CD4-positive, alpha-beta T cell treated with Interferon alpha-2 for 1 hour (primary cell): ENCODE data around the gene PDLIM7.
A peak's percentile ranks its signal among the peaks of the same experiment; 100 is the strongest.
"Not testable (repeated sequence)": the region's sequence is repeated elsewhere in the genome, so short reads cannot be mapped to it uniquely, and the experiment has no call there.

ENCODE experiments used
- DNase-seq, 2 donors: peaks; one replicate each; pipeline ENCODE4 v3.0.0-alpha.2; 2020 to 2022

The PDLIM7 gene

GRCh38 chr5:177490311-177490991 is 7.0 kb downstream of the PDLIM7 start:
- DNase-seq: no peak

- DNase-seq: no peak
Measured at GRCh38 chr5:177489119-177489716, 8.2 kb downstream of the PDLIM7 start.

- DNase-seq: no peak
Measured at GRCh38 chr5:177487975-177488374, 9.4 kb downstream of the PDLIM7 start.

GRCh38 chr5:177487144-177487543 is 10.3 kb downstream of the PDLIM7 start:
- DNase-seq: no peak

GRCh38 chr5:177486256-177486655 is 11.1 kb downstream of the PDLIM7 start:
- no peak for DNase-seq

- not testable (repeated sequence) for DNase-seq
Measured at GRCh38 chr5:177485753-177486152, 11.7 kb downstream of the PDLIM7 start.

GRCh38 chr5:177484902-177485549 is 12.4 kb downstream of the PDLIM7 start:
- DNase-seq: no peak

- DNase-seq: no peak
Measured at GRCh38 chr5:177483994-177484901, 13.2 kb downstream of the PDLIM7 start.

- no peak for DNase-seq
Measured at GRCh38 chr5:177483042-177483441, 14.4 kb downstream of the PDLIM7 start.

- no peak for DNase-seq
Measured at GRCh38 chr5:177482359-177482795, 15.0 kb downstream of the PDLIM7 start.

- no peak for DNase-seq
Measured at GRCh38 chr5:177479774-177480173, 17.6 kb downstream of the PDLIM7 start.

- DNase-seq: peak in 1 of 2 donors; percentile 42
Measured at GRCh38 chr5:177478711-177479646, 18.4 kb downstream of the PDLIM7 start.

GRCh38 chr5:177477701-177478477 is 19.5 kb downstream of the PDLIM7 start:
- DNase-seq: no peak

- no peak for DNase-seq
Measured at GRCh38 chr5:177476531-177477233, 20.7 kb downstream of the PDLIM7 start.

GRCh38 chr5:177475563-177476427 is 21.6 kb downstream of the PDLIM7 start:
- no peak for DNase-seq

GRCh38 chr5:177474846-177475562 is 22.4 kb downstream of the PDLIM7 start:
- no peak for DNase-seq

- no peak for DNase-seq
Measured at GRCh38 chr5:177474002-177474476, 23.4 kb downstream of the PDLIM7 start.

GRCh38 chr5:177473443-177474001 is 23.9 kb downstream of the PDLIM7 start, which contains the start of gene DBN1:
DBN1 (minus strand) TSS chr5:177473634; CDS start chr5:177473521, 113 bp downstream.
- no peak for DNase-seq
